Amygdala (tissue), 56 donors: ENCODE results near the gene D2HGDH.
"Not testable (repeated sequence)": the region's sequence is repeated elsewhere in the genome, so short reads cannot be mapped to it uniquely, and the experiment has no call there.

Source experiments
- DNase-seq, 56 donors: peaks; one replicate each; lab custom pipeline; 2025; lab: John Stamatoyannopoulos, UW

D2HGDH gene

DNA sequence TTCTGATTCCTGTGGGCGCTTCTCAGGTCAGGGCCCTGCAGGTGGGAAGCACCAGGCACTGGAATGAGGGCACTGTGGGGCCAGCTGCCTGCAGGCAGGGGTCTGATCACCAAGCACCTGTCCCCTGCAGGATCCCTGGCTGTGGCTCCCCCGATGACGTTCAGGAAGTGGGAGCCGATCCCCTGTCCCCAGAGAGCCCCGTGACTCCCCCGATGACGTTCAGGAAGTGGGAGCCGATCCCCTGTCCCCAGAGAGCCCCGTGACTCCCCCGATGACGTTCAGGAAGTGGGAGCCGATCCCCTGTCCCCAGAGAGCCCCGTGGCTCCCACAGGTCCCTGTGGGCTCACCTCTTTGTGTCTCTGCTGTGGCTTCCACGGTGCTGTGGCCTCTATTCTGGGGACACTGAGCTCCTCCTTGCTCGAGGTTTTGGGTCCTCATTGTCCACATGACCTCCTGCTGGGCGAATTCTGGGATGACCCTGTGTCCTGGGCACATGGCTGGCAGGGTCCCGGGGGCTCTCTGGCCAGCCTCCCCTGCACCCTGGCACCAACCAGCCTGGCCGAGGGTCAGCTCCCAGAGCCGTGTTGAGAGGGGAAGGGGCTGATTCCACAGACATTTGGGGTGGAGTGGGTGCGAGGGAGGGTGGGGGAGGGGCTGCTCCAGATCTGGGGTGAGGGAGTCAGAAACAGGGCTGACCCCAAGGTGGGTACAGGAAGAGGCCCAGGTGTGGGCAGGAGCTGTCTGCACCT, 79.4 kb downstream of the D2HGDH start:
- DNase-seq = no peak

DNA sequence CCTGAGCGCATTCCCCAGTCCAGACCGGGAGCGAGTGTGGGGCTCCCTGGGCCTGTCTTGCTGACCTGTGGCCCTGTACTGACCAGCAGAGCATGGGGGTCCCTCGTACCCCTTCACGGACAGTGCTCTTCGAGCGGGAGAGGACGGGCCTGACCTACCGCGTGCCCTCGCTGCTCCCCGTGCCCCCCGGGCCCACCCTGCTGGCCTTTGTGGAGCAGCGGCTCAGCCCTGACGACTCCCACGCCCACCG, 79.9 kb downstream of the D2HGDH start:
- DNase-seq = no peak

DNA sequence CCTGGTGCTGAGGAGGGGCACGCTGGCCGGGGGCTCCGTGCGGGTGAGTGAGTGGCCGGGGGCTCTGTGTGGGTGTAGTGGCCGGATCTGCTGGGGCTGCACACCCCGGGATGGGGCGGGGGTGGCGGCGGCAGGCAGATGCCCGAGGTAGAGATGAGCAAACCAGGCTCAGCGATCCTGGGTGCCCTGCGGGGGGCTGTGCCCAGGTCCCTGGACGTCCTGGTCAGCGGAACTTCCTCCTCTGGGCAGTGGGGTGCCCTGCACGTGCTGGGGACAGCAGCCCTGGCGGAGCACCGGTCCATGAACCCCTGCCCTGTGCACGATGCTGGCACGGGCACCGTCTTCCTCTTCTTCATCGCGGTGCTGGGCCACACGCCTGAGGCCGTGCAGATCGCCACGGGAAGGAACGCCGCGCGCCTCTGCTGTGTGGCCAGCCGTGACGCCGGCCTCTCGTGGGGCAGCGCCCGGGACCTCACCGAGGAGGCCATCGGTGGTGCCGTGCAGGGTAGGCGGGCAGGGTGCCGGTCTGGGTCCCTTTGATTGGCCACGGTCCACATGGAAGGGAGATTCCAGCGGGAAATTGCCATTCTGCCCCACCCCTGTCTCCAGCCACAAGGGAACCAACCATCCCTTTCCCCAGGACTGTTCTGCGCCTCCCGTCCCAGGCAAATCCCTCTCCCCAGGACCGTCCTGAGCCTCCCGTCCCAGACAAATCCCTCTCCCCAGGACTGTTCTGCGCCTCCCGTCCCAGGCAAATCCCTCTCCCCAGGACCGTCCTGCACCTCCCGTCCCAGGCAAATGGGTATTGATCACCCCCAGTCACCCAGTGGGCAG, 80.4 kb downstream of the D2HGDH start:
- DNase-seq = no peak

DNA sequence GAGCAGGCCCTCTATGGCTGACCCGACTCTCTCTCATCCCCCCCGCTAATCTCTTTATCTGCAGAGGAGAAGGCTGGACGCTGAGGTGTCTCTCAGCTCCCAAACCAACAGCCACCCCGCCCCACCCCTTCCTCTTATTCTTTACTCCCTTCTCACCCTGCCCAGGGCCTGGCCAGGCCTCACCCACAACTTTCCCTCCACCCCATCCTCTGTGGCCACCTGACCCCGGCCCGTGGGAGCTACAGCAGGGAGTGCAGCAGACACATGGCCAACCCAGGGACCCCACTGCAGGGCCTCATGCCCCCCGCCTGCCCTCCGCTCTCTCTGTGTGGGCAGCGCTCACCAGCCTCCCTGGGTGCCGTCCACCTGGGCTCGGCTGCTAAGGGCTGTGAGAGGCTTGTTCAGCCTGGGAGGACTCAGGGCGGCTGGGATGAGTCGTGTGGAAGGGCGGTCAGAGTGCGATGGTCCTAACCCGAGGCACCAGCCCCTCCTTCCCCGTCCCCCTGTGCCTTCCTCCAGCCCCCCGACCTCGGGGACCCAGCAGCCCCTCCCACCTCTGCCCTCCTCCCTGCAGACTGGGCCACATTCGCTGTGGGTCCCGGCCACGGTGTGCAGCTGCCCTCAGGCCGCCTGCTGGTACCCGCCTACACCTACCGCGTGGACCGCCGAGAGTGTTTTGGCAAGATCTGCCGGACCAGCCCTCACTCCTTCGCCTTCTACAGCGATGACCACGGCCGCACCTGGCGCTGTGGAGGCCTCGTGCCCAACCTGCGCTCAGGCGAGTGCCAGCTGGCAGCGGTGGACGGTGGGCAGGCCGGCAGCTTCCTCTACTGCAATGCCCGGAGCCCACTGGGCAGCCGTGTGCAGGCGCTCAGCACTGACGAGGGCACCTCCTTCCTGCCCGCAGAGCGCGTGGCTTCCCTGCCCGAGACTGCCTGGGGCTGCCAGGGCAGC, 81.3 kb downstream of the D2HGDH start:
- no peak for DNase-seq

DNA sequence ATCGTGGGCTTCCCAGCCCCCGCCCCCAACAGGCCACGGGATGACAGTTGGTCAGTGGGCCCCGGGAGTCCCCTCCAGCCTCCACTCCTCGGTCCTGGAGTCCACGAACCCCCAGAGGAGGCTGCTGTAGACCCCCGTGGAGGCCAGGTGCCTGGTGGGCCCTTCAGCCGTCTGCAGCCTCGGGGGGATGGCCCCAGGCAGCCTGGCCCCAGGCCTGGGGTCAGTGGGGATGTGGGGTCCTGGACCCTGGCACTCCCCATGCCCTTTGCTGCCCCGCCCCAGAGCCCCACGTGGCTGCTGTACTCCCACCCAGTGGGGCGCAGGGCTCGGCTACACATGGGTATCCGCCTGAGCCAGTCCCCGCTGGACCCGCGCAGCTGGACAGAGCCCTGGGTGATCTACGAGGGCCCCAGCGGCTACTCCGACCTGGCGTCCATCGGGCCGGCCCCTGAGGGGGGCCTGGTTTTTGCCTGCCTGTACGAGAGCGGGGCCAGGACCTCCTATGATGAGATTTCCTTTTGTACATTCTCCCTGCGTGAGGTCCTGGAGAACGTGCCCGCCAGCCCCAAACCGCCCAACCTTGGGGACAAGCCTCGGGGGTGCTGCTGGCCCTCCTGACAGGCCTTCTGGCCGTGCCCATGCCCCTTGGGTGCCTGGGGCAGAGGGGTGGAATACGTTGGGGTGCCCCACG, 82.1 kb downstream of the D2HGDH start:
- DNase-seq = no peak

DNA sequence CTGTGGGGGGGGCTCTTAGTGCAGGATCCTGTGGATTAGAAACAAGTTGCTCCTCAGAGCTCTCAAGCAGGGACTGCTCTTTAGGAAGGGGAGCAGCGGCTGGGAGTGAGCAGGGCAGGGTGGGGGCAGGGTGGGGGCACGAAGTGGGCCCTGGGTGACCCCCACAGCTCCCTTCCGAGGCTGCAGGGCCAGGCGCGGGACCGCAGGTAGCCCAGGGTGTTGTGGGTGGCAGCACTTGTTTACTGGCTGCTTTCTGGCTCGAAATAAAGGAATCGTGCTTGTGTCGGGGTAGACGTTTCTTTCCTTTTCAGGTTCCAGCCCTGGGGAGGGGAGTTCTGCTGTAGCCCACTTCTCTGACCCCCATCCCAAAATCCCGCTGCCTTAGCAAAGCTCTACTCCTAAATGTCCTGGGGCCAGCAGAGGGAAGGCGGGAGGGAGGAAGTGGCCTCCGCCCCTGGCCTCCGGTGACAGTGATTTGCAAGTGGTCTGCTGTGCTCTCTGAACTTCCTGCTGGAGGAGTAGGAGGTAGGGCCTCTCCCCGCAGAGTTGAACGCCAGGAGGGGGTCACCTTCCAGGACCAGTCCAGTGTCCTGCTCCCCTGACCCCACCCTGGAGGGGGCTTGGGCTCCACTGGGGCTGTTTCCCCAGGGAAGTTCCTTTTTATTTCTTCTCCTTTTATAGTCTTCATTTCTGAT, 82.8 kb downstream of the D2HGDH start:
- no peak for DNase-seq

DNA sequence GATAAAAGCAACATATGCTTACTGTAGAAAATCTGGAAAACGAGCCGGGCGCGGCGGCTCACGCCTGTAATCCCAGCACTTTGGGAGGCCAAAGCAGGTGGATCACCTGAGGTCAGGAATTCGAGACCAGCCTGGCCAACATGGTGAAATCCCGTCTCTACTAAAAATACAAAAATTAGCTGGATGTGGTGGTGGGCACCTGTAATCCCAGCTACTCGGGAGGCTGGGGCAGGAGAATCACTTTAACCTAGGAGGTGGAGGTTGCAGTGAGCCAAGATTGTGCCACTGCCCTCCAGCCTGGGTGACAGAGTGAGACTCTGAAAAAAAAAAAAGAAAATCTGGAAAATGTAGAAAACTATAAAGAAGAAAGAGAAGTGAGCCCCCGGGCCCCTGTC, 83.4 kb downstream of the D2HGDH start:
- DNase-seq = not testable (repeated sequence)
